Erythroblast (primary cell): ENCODE results near the gene IFI44.

Source experiments
- GATA1 ChIP-seq: IDR thresholded peaks from 2 replicates; pipeline ENCODE4 v1.6.1; 2011; ENCODE audit warnings: low read depth, mild to moderate bottlenecking, control low read depth, low read length, moderate library complexity
- POLR2A ChIP-seq: IDR thresholded peaks from 2 replicates; pipeline ENCODE4 v1.6.1; 2011; ENCODE audit warnings: mild to moderate bottlenecking, low read length

DNA sequence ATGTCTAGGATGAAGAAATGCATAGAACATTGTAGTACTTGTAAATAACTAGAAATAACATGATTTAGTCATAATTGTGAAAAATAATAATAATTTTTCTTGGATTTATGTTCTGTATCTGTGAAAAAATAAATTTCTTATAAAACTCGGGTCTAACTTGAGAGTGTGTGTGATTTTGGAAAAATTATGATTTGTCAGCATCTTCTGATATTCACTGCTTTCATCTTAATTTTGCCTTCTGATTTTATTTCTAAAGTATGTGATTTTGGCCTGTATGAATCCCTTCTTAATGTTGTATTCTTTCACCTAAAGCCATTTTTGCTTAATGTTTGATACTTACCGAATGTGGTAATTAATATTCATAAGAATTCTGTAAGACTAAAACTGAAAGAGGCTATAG, 14.3 kb downstream of the IFI44 start:
- TF ChIP-seq POLR2A (no peak), GATA1 (no peak)
